Ovary (tissue), 3 donors: ENCODE data around the gene TPSD1.

Experiments
- CTCF ChIP-seq, 3 donors: fragments of 450-650 bp in 2 of 3; fragments of 200-600 bp in 1 of 3; IDR thresholded peaks; one replicate each; pipeline versions ENCODE4 v1.5.1 to v1.8.0; 2016 to 2022; ENCODE audit warnings: antibody characterized with exemption in 3 of 3, mild to moderate bottlenecking in 1 of 3
- POLR2A ChIP-seq: fragments of 450-650 bp; IDR thresholded peaks from one replicate; pipeline ENCODE4 v1.6.1; 2017; ENCODE audit warnings: antibody characterized with exemption, mild to moderate bottlenecking, moderate library complexity
- donor health status: DM: no; HTN: no; CAD: no.

GRCh38 chr16:1215574-1216295 lies 40.1 kb upstream of the TPSD1 start:
- no peak for TF ChIP-seq CTCF (IDR thresholded peaks at IDR 0.05)
- no peak for TF ChIP-seq POLR2A
